NCI-H446 (cell line): ENCODE measurements around the gene PYURF.

ENCODE experiments used
- DNase-seq, 2 experiments: peaks; one replicate each; lab custom pipeline; 2025; lab: John Stamatoyannopoulos, UW

The PYURF gene

GRCh38 chr4:88523325-88524129, at the start of gene PYURF:
PYURF (minus strand) TSS chr4:88523776; CDS start chr4:88523700, 76 bp downstream.
- peak; percentile 86 to 92 for DNase-seq

DNA sequence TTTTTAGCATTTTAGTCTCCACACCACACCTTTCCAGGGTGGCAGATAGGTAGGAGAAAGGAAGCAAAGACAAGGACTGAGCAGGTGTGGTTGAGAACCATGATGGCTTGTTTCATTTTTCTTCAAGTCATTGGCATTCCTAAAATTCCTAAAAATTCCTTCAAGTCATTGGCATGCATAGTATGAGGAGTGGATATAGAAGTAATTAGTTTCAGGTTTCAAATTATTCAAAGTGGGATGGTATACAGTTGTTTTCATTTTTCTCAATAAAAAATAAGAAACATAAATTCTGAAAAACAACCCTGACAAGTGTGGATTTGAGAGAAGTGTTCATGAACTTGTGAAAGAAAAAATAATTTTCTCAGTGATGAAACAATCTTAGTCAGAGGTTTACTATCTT, 46.4 kb upstream of the PYURF start:
- no peak for DNase-seq

DNA sequence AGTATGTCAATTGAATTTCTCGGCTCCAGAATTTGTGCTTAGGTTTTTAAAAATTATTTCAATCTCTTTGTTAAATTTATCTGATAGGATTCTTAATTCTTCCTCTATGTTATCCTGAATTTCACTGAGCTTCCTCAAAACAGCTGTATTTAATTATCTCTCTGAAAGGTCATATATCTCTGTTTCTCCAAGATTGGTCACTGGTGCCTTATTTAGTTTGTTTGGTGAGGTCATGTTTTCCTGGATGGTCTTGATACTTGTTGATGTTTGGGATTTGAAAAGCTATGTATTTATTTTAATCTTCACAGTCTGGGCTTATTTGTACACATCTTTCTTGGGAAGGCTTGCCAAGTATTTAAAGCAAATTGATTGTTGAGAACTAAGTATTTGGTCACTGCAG, 44.0 kb upstream of the PYURF start:
- no peak for DNase-seq

GRCh38 chr4:88549815-88550214, 26.2 kb upstream of the PYURF start:
- DNase-seq: no peak

GRCh38 chr4:88539322-88540068, 15.9 kb upstream of the PYURF start:
- peak; percentile 36 to 62 for DNase-seq

DNA sequence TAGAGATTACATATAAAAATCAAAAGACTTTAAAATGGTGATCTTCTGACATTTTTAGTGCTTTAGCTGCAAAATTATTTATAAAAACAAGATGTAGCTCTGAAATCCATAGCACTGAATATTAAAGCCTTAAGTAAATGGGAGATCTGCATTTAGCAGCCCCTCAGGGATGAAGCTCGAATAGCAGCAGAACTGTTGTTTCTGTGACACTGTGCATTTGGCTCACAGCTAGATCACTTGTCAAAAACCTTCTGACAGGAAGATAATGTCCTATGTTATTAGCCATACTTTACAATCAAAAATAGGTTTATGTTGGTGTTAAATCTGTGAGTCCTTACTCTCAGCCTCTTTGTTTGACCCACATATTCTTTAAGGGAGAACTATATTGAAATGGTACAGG, 14.1 kb upstream of the PYURF start:
- DNase-seq: no peak

- no peak for DNase-seq
Measured at GRCh38 chr4:88535090-88535755, 11.6 kb upstream of the PYURF start.

- no peak for DNase-seq
Measured at GRCh38 chr4:88533937-88534750, 10.6 kb upstream of the PYURF start.

DNA sequence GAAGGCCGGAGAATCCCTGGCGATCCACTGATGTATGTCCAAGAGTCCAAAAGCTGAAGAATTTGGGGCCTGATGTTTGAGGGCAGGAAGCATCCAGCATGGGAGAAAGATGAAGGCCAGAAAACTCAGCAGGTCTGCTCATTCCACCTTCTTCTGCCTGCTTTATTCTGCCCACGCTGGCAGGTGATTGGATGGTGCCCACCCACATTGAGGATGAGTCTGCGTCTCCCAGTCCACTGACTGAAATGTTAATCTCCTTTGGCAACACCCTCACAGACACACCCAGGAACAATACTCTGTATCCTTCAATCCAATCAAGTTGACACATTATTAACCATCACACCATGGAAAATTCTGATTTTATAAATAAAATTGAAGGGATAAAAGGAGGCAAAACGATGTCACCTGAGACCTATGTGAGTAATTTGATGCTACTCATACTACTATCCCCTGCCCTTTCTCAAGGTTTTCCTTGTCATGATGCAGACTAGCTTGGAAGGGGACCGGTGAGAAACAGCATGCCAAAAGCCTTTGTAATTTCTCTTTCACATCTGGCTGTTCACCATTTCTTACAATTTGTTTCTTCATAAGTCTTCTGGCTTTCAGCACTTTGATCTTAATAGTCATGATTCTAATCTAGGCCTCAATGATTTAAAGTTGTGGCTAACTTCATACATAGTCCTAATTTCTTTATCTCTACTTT, 9.7 kb upstream of the PYURF start:
- no peak for DNase-seq

GRCh38 chr4:88531549-88531948, 8.0 kb upstream of the PYURF start:
- no peak for DNase-seq

GRCh38 chr4:88528861-88529260, 5.3 kb upstream of the PYURF start:
- DNase-seq: no peak

DNA sequence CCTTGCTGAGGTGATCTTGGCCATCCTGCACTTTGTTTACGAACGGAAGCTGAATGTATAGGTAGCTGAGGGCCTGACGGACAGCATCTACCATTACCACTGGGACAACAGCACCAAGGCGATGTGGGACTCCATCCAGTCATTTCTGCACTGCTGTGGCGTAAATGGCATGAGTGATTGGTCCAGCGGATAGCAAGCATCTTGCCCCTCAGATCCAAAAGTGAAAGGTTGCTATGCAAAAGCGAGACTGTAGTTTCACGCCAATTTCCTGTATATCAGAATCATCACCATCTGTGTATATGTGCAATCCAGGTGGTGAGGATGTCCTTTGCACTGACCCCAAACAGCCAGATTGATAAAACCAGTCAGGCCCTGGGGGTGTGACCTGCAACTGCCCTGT, 4.2 kb upstream of the PYURF start:
- no peak for DNase-seq

DNA sequence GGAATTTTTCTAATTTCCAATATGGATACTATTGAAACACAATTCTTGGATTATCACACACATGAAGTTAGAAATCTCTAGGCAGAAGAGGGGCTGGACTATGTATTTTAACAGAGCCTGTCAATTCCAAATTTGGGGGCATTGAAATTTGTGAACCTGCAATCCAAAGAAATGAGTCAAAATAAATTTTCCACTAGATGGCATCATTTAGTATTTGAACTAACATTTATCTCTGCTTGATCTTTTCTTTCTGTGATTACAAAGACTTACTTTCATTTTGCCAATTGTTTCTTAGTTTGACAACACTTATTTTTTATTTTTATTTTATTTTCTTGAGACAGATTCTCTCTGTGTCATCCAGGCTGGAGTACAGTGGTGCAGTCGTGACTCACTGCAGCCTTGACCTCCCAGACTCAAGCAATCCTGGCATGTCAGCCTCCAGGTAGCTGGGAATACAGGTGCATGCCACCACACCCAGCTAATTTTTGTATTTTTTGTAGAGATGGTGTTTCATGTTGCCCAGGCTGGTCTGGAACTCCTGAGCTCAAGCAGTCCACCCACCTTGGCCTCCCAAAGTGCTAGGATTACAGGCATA, 2.7 kb upstream of the PYURF start:
- peak in 1 of 2 experiments; percentile 7 for DNase-seq

GRCh38 chr4:88524171-88524570, 595 bp upstream of the PYURF start:
- DNase-seq: no peak

GRCh38 chr4:88522702-88523324, 763 bp downstream of the PYURF start:
- DNase-seq: no peak

DNA sequence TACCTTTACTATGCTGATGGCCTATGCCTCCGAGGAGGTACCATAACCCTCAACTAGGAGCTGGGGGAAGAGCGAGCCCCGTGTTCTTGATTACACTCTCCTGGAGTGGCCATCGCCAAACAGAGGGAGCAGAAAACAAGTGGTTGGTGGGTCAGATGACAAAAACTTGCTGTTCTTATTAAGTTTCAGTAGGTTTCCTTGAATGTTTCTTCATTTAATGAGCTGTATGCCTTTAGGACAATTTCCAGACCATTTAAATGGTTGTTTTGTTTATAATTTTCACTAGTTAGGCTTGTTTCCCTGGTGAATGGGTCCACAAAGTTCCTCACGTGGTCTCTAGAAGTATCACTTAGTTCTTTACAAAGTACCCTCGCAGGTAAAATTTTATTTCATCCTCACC, 4.7 kb downstream of the PYURF start:
- DNase-seq: no peak

- no peak for DNase-seq
Measured at GRCh38 chr4:88517825-88518224, 5.8 kb downstream of the PYURF start.

GRCh38 chr4:88516746-88517145, 6.8 kb downstream of the PYURF start:
- no peak for DNase-seq

DNA sequence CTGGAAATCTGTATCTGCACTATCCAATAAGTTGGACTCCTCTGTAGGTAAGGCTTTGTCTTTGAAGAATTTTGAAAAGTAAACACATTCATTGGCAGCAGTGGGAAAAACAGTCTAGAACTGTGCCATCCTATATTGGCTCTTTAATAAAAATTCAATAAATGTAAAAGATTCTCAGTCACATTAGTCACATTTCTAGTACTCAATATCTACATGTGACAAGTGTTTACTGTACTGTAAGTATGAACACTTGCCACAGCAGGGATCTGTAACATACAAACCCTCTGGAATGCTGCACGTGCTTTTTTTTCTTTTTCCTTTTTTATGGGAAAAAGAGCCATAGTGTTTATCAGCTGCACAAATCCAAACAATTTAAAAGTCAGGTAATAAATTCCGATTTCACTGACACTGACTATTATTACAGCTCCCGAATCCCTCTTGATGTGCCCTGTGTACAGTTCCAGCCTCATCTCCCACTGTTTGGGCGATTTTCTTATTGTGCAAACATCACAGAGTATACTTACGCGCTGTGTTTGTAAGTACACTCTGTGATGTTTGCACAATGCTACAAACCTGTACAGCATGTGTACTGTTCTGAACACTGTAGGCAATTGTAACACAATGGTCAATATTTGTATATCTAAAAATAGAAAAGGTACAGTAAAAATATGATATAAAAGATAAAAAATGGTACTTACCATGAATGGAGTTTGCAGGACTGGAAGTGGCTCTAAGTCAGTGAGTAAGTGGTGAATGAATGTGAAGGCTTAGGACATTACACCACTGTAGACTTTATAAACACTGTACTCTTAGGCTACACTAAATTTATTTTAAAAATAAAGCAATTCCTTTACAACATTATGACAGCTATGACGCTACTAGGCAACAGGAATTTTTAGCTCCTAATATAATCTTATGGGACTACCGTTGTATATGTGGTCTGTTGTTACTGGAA, 8.7 kb downstream of the PYURF start:
- no peak for DNase-seq
